ENCODE results near the gene SULT1A1. TPM values are rescaled to one million over a fixed set of nuclear protein-coding genes. Genes with fewer than 3 reads are reported as not detected.

SULT1A1 gene
- total and polyA plus RNA-seq, 2 of the 13 experiments (the other 11 are each of a cell fraction or from before 2014, with no cell fraction given): 114 to 147 TPM

DNA sequence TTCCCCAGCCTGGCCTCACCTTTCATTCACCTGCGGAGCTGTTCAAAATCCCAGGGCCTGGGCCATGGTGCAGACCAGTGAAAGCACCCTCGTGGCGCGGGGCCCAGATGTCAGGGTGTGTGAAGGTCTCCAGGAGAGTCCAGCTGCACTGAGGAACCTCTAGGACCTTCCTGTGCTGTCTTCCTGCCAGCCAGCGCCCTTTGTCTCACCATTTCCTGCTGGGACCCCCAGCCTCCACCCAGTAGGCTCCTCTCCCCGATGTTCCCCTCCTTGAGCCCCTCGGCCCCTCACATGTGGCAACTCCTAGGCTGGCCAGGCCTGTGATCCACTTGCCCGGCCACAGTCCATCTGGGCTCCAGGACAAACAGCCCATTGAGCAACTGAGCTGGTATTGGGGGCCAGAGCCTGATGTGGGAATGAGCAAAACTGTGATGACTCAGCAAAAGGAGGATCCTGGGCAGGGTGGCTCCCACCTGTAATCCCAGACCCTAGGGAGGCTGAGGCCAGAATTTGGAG is 13.7 kb downstream of the SULT1A1 start (continued):
- TF ChIP-seq, protein P1, sequence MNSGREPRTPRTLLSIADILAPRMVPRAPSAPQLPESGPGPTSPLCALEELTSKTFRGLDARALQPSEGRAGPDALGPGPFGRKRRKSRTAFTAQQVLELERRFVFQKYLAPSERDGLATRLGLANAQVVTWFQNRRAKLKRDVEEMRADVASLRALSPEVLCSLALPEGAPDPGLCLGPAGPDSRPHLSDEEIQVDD (CRISPR knock-in tag; IDR thresholded peaks at IDR 0.05; ENCODE audit: borderline replicate concordance): no peak
- TF ChIP-seq ZNF101 (CRISPR knock-in tag; IDR thresholded peaks at IDR 0.05; ENCODE audit: borderline replicate concordance, low read depth) (no peak), BRCA1 (CRISPR knock-in tag; IDR thresholded peaks at IDR 0.05) (no peak), KLF15 (CRISPR knock-in tag; IDR thresholded peaks at IDR 0.05; ENCODE audit: borderline replicate concordance) (no peak), JARID2 (CRISPR knock-in tag; IDR thresholded peaks at IDR 0.05; ENCODE audit: insufficient replicate concordance) (no peak), FOSL1 (CRISPR knock-in tag; IDR thresholded peaks at IDR 0.05; ENCODE audit: borderline replicate concordance) (0 out of 2 replicates have a peak, but pooled peaks have one; percentile 29), XBP1 (CRISPR knock-in tag; IDR thresholded peaks at IDR 0.05) (no peak), ZSCAN21 (CRISPR knock-in tag; IDR thresholded peaks at IDR 0.05; ENCODE audit: borderline replicate concordance) (0 out of 2 replicates have a peak, but pooled peaks have one; percentile 16), ZNF160 (CRISPR knock-in tag; IDR thresholded peaks at IDR 0.05) (no peak), ZNF207 (IDR thresholded peaks at IDR 0.05; ENCODE audit: borderline replicate concordance) (no peak), SOX13 (IDR thresholded peaks at IDR 0.05) (no peak), SOX13 (CRISPR knock-in tag; conservative IDR thresholded peaks at IDR 0.05 in 1 of 2, IDR thresholded peaks at IDR 0.05 in 1 of 2) (no peak)
- TF ChIP-seq, protein P2, sequence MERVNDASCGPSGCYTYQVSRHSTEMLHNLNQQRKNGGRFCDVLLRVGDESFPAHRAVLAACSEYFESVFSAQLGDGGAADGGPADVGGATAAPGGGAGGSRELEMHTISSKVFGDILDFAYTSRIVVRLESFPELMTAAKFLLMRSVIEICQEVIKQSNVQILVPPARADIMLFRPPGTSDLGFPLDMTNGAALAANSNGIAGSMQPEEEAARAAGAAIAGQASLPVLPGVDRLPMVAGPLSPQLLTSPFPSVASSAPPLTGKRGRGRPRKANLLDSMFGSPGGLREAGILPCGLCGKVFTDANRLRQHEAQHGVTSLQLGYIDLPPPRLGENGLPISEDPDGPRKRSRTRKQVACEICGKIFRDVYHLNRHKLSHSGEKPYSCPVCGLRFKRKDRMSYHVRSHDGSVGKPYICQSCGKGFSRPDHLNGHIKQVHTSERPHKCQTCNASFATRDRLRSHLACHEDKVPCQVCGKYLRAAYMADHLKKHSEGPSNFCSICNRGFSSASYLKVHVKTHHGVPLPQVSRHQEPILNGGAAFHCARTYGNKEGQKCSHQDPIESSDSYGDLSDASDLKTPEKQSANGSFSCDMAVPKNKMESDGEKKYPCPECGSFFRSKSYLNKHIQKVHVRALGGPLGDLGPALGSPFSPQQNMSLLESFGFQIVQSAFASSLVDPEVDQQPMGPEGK (CRISPR knock-in tag; IDR thresholded peaks at IDR 0.05): peak; percentile 81
- TF ChIP-seq, protein P3, sequence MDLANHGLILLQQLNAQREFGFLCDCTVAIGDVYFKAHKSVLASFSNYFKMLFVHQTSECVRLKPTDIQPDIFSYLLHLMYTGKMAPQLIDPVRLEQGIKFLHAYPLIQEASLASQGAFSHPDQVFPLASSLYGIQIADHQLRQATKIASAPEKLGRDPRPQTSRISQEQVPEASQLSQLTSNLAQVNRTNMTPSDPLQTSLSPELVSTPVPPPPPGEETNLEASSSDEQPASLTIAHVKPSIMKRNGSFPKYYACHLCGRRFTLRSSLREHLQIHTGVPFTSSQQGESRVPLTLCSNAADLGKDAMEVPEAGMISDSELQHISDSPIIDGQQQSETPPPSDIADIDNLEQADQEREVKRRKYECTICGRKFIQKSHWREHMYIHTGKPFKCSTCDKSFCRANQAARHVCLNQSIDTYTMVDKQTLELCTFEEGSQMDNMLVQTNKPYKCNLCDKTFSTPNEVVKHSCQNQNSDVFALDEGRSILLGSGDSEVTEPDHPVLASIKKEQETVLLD (CRISPR knock-in tag; IDR thresholded peaks at IDR 0.05; ENCODE audit: low read depth): no peak
- TF ChIP-seq, protein P4, sequence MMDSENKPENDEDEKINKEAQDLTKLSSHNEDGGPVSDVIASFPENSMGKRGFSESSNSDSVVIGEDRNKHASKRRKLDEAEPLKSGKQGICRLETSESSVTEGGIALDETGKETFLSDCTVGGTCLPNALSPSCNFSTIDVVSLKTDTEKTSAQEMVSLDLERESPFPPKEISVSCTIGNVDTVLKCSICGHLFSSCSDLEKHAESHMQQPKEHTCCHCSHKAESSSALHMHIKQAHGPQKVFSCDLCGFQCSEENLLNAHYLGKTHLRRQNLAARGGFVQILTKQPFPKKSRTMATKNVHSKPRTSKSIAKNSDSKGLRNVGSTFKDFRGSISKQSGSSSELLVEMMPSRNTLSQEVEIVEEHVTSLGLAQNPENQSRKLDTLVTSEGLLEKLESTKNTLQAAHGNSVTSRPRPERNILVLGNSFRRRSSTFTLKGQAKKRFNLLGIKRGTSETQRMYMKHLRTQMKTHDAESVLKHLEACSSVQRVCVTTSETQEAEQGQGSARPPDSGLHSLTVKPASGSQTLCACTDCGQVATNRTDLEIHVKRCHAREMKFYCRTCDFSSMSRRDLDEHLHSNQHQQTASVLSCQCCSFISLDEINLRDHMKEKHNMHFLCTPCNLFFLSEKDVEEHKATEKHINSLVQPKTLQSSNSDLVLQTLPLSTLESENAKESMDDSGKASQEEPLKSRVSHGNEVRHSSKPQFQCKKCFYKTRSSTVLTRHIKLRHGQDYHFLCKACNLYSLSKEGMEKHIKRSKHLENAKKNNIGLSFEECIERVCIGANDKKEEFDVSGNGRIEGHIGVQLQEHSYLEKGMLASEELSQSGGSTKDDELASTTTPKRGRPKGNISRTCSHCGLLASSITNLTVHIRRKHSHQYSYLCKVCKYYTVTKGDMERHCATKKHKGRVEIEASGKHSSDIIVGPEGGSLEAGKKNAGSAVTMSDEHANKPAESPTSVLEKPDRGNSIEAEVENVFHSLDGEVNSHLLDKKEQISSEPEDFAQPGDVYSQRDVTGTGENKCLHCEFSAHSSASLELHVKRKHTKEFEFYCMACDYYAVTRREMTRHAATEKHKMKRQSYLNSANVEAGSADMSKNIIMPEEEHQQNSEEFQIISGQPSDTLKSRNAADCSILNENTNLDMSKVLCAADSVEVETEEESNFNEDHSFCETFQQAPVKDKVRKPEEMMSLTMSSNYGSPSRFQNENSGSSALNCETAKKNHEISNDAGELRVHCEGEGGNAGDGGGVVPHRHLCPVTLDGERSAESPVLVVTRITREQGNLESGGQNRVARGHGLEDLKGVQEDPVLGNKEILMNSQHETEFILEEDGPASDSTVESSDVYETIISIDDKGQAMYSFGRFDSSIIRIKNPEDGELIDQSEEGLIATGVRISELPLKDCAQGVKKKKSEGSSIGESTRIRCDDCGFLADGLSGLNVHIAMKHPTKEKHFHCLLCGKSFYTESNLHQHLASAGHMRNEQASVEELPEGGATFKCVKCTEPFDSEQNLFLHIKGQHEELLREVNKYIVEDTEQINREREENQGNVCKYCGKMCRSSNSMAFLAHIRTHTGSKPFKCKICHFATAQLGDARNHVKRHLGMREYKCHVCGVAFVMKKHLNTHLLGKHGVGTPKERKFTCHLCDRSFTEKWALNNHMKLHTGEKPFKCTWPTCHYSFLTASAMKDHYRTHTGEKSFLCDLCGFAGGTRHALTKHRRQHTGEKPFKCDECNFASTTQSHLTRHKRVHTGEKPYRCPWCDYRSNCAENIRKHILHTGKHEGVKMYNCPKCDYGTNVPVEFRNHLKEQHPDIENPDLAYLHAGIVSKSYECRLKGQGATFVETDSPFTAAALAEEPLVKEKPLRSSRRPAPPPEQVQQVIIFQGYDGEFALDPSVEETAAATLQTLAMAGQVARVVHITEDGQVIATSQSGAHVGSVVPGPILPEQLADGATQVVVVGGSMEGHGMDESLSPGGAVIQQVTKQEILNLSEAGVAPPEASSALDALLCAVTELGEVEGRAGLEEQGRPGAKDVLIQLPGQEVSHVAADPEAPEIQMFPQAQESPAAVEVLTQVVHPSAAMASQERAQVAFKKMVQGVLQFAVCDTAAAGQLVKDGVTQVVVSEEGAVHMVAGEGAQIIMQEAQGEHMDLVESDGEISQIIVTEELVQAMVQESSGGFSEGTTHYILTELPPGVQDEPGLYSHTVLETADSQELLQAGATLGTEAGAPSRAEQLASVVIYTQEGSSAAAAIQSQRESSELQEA (CRISPR knock-in tag; IDR thresholded peaks at IDR 0.05; ENCODE audit: not compliant biosample characterization): no peak
